Measurements from ENCODE around the gene PACRG. TPM values are rescaled to one million over a fixed set of nuclear protein-coding genes. Genes with fewer than 3 reads are reported as not detected.

Gene PACRG
- total and polyA plus RNA-seq, 2 experiments from 2014 or later: 0.17 to 0.68 TPM

- no peak for TF ChIP-seq CREB1 (CRISPR knock-in tag; IDR thresholded peaks at IDR 0.05; ENCODE audit: low read depth)
- TF ChIP-seq, protein P1, sequence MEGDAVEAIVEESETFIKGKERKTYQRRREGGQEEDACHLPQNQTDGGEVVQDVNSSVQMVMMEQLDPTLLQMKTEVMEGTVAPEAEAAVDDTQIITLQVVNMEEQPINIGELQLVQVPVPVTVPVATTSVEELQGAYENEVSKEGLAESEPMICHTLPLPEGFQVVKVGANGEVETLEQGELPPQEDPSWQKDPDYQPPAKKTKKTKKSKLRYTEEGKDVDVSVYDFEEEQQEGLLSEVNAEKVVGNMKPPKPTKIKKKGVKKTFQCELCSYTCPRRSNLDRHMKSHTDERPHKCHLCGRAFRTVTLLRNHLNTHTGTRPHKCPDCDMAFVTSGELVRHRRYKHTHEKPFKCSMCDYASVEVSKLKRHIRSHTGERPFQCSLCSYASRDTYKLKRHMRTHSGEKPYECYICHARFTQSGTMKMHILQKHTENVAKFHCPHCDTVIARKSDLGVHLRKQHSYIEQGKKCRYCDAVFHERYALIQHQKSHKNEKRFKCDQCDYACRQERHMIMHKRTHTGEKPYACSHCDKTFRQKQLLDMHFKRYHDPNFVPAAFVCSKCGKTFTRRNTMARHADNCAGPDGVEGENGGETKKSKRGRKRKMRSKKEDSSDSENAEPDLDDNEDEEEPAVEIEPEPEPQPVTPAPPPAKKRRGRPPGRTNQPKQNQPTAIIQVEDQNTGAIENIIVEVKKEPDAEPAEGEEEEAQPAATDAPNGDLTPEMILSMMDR (conservative IDR thresholded peaks at IDR 0.05; ENCODE audit: low read depth in 2 of 2): no peak
These were observed 438.7 kb downstream of the PACRG start (continued) for GRCh38 chr6:163166507-163166906.

DNA sequence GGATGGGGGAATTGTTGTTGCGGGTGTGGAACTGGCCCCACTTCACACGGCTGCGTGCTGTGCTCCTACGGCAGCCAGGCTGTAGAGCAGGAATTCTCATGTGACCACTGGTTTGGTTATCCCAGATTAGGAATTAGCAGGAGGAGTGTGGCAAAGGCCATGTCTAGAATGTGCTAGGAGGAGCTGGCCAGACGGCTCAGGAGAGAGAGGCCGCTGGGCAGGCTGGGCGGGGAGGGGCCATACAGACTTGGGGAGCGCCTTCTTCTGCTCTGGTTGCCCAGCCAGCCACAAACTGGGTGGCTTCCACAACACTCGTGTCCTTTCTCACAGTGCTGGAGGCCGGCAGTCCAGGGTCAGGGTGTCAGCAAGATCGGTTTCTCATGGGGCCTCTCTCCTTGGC lies 441.7 kb downstream of the PACRG start:
- Histone ChIP-seq H3F3A (replicated peaks; ENCODE audit: low read depth) (no peaks in the 10 kb centered on the region), H3K27me3 (ENCODE audit: insufficient read depth) (no peaks in the 10 kb centered on the region), H3K4me2 (no peak overlapping the region), H2AFZ (no peak overlapping the region), H3K27ac (ENCODE audit: low read depth) (no peak overlapping the region), H4K20me1 (replicated peaks; ENCODE audit: insufficient read depth) (no peaks in the 10 kb centered on the region), H3K79me2 (replicated peaks; ENCODE audit: insufficient read depth) (no peaks in the 10 kb centered on the region), H3K9me2 (ENCODE audit: insufficient read depth) (peaks cover 7% of the 10 kb centered on the region; the same call in 1 of the 2 replicates), H3K4me3 (no peak overlapping the region), H3K36me3 (ENCODE audit: insufficient read depth) (no peaks in the 10 kb centered on the region), H3K4me1 (ENCODE audit: insufficient read depth) (no peaks in the 10 kb centered on the region)
- no peak for ATAC-seq
- H3K36me3 Mint-ChIP-seq (ENCODE audit: low read depth): peaks cover 17% of the 10 kb centered on the region
- H3K9me3 Mint-ChIP-seq: peaks cover 16% of the 10 kb centered on the region
- H3K4me1 Mint-ChIP-seq: no peaks in the 10 kb centered on the region; the same call in 2 of the 3 replicates
- H3K4me3 Mint-ChIP-seq: no peak overlapping the region
- H3K27me3 Mint-ChIP-seq (ENCODE audit: insufficient read depth, low read depth, poor library complexity): peaks cover 4% of the 10 kb centered on the region
- H3K27ac Mint-ChIP-seq: no peak overlapping the region
- no peak for DNase-seq (ENCODE audit: low spot score)
- TF ChIP-seq ZNF462 (CRISPR knock-in tag; IDR thresholded peaks at IDR 0.05) (no peak), STAT1 (IDR thresholded peaks at IDR 0.05; ENCODE audit: unreplicated experiment) (no peak), JUNB (IDR thresholded peaks at IDR 0.05; ENCODE audit: unreplicated experiment) (no peak), ZNF331 (CRISPR knock-in tag; IDR thresholded peaks at IDR 0.05; ENCODE audit: low read depth) (no peak), EZH2 (IDR thresholded peaks at IDR 0.05; ENCODE audit: low read depth, unreplicated experiment) (no peak), POLR2AphosphoS5 (IDR thresholded peaks at IDR 0.05; ENCODE audit: low read depth) (no peak), CREB1 (CRISPR knock-in tag; IDR thresholded peaks at IDR 0.05; ENCODE audit: low read depth) (no peak), ZNF114 (CRISPR knock-in tag; IDR thresholded peaks at IDR 0.05) (no peak), ETS1 (IDR thresholded peaks at IDR 0.05) (no peak)
- TF ChIP-seq, protein P2, sequence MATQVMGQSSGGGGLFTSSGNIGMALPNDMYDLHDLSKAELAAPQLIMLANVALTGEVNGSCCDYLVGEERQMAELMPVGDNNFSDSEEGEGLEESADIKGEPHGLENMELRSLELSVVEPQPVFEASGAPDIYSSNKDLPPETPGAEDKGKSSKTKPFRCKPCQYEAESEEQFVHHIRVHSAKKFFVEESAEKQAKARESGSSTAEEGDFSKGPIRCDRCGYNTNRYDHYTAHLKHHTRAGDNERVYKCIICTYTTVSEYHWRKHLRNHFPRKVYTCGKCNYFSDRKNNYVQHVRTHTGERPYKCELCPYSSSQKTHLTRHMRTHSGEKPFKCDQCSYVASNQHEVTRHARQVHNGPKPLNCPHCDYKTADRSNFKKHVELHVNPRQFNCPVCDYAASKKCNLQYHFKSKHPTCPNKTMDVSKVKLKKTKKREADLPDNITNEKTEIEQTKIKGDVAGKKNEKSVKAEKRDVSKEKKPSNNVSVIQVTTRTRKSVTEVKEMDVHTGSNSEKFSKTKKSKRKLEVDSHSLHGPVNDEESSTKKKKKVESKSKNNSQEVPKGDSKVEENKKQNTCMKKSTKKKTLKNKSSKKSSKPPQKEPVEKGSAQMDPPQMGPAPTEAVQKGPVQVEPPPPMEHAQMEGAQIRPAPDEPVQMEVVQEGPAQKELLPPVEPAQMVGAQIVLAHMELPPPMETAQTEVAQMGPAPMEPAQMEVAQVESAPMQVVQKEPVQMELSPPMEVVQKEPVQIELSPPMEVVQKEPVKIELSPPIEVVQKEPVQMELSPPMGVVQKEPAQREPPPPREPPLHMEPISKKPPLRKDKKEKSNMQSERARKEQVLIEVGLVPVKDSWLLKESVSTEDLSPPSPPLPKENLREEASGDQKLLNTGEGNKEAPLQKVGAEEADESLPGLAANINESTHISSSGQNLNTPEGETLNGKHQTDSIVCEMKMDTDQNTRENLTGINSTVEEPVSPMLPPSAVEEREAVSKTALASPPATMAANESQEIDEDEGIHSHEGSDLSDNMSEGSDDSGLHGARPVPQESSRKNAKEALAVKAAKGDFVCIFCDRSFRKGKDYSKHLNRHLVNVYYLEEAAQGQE (IDR thresholded peaks at IDR 0.05; ENCODE audit: unreplicated experiment): no peak
